ENCODE measurements around the gene TNFAIP8L3.

DNA sequence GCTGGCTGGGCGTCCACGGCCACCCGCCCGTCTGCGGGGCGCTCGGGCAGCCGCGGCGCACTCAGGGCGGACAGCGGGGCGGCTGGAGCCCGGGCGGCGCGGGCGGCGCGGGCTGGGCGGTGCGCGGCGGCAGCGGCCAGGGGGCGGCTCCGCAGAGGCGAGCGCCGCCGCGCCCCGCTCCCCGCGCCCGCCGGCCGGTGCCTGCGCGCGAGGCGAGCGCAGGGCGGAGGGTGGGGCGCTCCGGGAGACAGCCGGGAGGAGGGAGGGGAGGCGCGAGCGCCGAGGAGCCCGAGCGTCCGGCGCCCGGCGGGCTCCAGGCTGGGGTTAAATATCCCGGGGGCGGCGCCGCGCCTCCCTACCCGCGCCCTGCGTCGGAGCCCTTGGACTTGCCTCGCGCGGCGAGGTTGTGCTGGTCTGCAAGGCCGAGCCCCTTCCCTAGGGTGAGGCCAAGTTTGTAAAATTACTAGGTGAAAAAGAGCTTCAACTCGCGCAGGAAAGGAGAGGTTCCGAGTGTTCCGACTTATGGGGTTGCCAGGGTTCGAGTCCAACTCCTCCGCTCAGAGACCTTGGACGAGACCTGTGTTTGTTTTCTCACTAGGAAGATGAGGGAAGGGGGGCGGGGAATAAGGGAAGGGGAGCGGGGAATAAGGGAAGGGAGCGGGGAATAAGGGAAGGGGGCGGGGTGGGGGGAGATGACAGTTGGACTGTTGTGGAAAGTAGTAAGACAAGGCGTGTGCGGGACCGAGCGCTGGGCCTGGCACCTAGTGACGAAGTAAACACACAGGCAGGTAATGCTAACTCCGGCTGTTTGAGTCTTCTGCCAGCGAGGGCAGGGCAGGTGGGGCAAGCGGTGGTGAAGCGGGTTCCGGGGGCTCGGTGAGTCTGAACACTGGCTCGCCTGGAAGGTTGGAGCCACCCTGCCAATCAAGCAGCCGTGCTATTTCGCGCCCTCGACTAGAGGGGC lies at the start of gene TNFAIP8L3:
- TF ChIP-seq, protein P1, sequence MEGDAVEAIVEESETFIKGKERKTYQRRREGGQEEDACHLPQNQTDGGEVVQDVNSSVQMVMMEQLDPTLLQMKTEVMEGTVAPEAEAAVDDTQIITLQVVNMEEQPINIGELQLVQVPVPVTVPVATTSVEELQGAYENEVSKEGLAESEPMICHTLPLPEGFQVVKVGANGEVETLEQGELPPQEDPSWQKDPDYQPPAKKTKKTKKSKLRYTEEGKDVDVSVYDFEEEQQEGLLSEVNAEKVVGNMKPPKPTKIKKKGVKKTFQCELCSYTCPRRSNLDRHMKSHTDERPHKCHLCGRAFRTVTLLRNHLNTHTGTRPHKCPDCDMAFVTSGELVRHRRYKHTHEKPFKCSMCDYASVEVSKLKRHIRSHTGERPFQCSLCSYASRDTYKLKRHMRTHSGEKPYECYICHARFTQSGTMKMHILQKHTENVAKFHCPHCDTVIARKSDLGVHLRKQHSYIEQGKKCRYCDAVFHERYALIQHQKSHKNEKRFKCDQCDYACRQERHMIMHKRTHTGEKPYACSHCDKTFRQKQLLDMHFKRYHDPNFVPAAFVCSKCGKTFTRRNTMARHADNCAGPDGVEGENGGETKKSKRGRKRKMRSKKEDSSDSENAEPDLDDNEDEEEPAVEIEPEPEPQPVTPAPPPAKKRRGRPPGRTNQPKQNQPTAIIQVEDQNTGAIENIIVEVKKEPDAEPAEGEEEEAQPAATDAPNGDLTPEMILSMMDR (IDR thresholded peaks at IDR 0.05) = no peak
- TF ChIP-seq POLR2A (IDR thresholded peaks at IDR 0.05) (peak in 1 of 2 donors; percentile 13), EP300 (IDR thresholded peaks at IDR 0.05) (no peak)

Measured in tibial nerve (tissue), 4 donors.